Activated naive CD8-positive, alpha-beta T cell treated with anti-CD3 and anti-CD28 coated beads, Interleukin-2, amount 10 ng/mL, durations not matched to agents 7 days and 5 days (primary cell): ENCODE results near the gene BLVRA. TPM values are rescaled to one million over a fixed set of nuclear protein-coding genes. Genes with fewer than 3 reads are reported as not detected.
"Not testable (repeated sequence)": the region's sequence is repeated elsewhere in the genome, so short reads cannot be mapped to it uniquely, and the experiment has no call there.

Source experiments
- ATAC-seq: fragments of 150-1000 bp; cut with Tn5 transposase; one replicate; pipeline ENCODE4 v1.10.0; 2021; ENCODE audit warnings: low read depth, moderate library complexity
- POLR2A ChIA-PET: fragments of 350-600 bp; sonication (Branson Sonifier 250); formaldehyde crosslinking; loops from one replicate; lab custom pipeline; 2021; ENCODE audit warnings: antibody characterized with exemption; lab: Charles Lee
- DNase-seq: peaks from one replicate; pipeline ENCODE4 v3.0.0; 2021
- H3K27ac Mint-ChIP-seq: one replicate; pipeline ENCODE4 v1.8.0; 2022; ENCODE audit warnings: mild to moderate bottlenecking, mixed read lengths
- H3K27me3 Mint-ChIP-seq: one replicate; pipeline ENCODE4 v1.8.0; 2022; ENCODE audit warnings: mild to moderate bottlenecking, moderate library complexity, mixed read lengths
- H3K36me3 Mint-ChIP-seq: one replicate; pipeline ENCODE4 v1.8.0; 2021; ENCODE audit warnings: mild to moderate bottlenecking, mixed read lengths
- H3K4me1 Mint-ChIP-seq: one replicate; pipeline ENCODE4 v1.8.0; 2021; ENCODE audit warnings: mixed read lengths
- H3K4me3 Mint-ChIP-seq: one replicate; pipeline ENCODE4 v1.8.0; 2022; ENCODE audit warnings: mild to moderate bottlenecking, moderate library complexity, mixed read lengths
- H3K9me3 Mint-ChIP-seq: one replicate; pipeline ENCODE4 v1.8.0; 2021; ENCODE audit warnings: mixed read lengths
- total RNA-seq, 2 experiments: library from RNA; stranded (reverse); gene quantifications; one replicate each; pipeline ENCODE4 v1.2.3, GENCODE V29; 2021

The BLVRA gene
- total RNA-seq, 2 experiments from 2014 or later: 27.3 to 29.6 TPM

GRCh38 chr7:43768201-43768886 is 9.9 kb downstream of the BLVRA start:
- POLR2A ChIA-PET: interaction anchor here (0.8 kb wide), 1 partner anchor 34 kb away, joined by 3 read pairs; no protein-coding TSS in a partner anchor
- Mint-ChIP-seq H3K27ac (no peak overlapping the region), H3K4me3 (no peak overlapping the region), H3K36me3 (peaks cover 17% of the 10 kb centered on the region), H3K4me1 (peaks cover 9% of the 10 kb centered on the region), H3K9me3 (no peaks in the 10 kb centered on the region), H3K27me3 (no peaks in the 10 kb centered on the region)
- ATAC-seq: no peak
- no peak for DNase-seq

DNA sequence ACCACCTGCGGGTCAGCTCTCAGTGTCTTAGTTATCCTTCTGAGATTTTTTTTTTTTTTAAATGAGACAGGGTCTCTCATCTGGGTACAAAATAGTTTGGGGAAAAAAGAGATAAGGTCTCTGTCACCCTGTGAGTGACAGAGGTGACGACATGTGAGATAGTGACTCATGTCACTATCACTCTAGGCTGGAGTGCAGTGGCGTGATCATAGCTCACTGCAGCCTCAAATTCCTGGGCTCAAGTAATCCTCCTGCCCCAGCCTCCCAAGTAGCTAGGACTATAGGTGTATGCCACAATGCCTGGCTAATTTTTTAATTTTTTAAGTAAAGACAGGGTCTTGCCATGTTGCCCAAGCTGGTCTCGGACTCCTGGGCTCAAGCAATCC is 10.4 kb downstream of the BLVRA start:
- Mint-ChIP-seq H3K27ac (no peak overlapping the region), H3K4me3 (no peak overlapping the region)

DNA sequence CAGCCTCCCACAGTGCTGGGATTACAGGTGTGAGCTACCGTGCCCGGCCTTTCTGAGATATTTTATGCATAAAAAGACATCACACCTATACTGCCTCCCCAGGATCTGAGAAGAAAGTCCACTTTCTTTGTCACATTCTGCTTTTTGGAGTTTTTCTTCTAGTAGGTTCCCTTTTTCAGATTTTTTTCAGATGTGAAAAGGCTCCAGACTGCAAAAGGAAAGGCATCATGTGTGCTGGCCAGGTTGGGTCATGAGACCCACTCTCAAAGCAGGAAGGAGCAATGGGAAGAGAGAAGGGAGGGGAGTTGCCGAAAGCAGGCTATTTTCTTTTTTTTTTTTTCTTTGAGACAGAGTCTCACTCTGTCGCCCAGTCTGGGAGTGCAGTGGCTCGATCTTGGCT is 10.8 kb downstream of the BLVRA start:
- no peak overlapping the region for H3K27ac Mint-ChIP-seq

More for the DNA sequence above, 10.4 kb downstream of the BLVRA start:
- ATAC-seq (no peak), DNase-seq (no peak)
- H3K9me3 Mint-ChIP-seq: peaks cover 1% of the 10 kb centered on the region
- no peaks in the 10 kb centered on the region for H3K27me3 Mint-ChIP-seq
- peaks cover 19% of the 10 kb centered on the region for H3K36me3 Mint-ChIP-seq
- POLR2A ChIA-PET: no interaction called here
- peaks cover 9% of the 10 kb centered on the region for H3K4me1 Mint-ChIP-seq

GRCh38 chr7:43769791-43770465 is 11.4 kb downstream of the BLVRA start:
- DNase-seq: no peak
- POLR2A ChIA-PET: no interaction called here
- Mint-ChIP-seq H3K27ac (no peak overlapping the region), H3K4me3 (no peak overlapping the region), H3K36me3 (peaks cover 24% of the 10 kb centered on the region), H3K9me3 (peaks cover 1% of the 10 kb centered on the region), H3K4me1 (no peaks in the 10 kb centered on the region), H3K27me3 (no peaks in the 10 kb centered on the region)
- ATAC-seq: no peak

More for the DNA sequence above, 10.8 kb downstream of the BLVRA start:
- Mint-ChIP-seq H3K4me1 (peaks cover 6% of the 10 kb centered on the region), H3K4me3 (no peak overlapping the region), H3K27me3 (no peaks in the 10 kb centered on the region), H3K36me3 (peaks cover 19% of the 10 kb centered on the region), H3K9me3 (peaks cover 1% of the 10 kb centered on the region)
- DNase-seq (no peak), ATAC-seq (no peak)
- POLR2A ChIA-PET: no interaction called here

- H3K4me3 Mint-ChIP-seq: no peak overlapping the region
- H3K27me3 Mint-ChIP-seq: no peaks in the 10 kb centered on the region
- POLR2A ChIA-PET: no interaction called here
- H3K9me3 Mint-ChIP-seq: peaks cover 1% of the 10 kb centered on the region
- H3K4me1 Mint-ChIP-seq: no peaks in the 10 kb centered on the region
- H3K27ac Mint-ChIP-seq: no peak overlapping the region
- peaks cover 24% of the 10 kb centered on the region for H3K36me3 Mint-ChIP-seq
- DNase-seq (no peak), ATAC-seq (no peak)
These were observed 12.6 kb downstream of the BLVRA start for GRCh38 chr7:43771128-43771527.

GRCh38 chr7:43771573-43771972 is 13.1 kb downstream of the BLVRA start:
- Mint-ChIP-seq H3K36me3 (peaks cover 27% of the 10 kb centered on the region), H3K4me1 (no peaks in the 10 kb centered on the region), H3K4me3 (no peak overlapping the region), H3K27me3 (no peaks in the 10 kb centered on the region), H3K27ac (no peak overlapping the region), H3K9me3 (peaks cover 4% of the 10 kb centered on the region)
- DNase-seq (no peak), ATAC-seq (no peak)
- POLR2A ChIA-PET: no interaction called here

DNA sequence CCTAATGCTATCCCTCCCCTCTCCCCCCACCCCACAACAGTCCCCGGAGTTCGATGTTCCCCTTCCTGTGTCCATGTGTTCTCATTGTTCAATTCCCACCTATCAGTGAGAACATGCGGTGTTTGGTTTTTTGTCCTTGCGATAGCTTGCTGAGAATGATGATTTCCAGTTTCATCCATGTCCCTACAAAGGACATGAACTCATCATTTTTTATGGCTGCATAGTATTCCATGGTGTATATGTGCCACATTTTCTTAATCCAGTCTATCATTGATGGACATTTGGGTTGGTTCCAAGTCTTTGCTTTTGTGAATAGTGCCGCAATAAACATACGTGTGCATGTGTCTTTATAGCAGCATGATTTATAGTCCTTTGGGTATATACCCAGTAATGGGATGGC is 14.8 kb downstream of the BLVRA start:
- H3K9me3 Mint-ChIP-seq, ATAC-seq, POLR2A ChIA-PET, H3K27ac Mint-ChIP-seq, H3K4me1 Mint-ChIP-seq, H3K27me3 Mint-ChIP-seq, H3K4me3 Mint-ChIP-seq, DNase-seq: not testable (repeated sequence)
- peaks cover 27% of the 10 kb centered on the region for H3K36me3 Mint-ChIP-seq

DNA sequence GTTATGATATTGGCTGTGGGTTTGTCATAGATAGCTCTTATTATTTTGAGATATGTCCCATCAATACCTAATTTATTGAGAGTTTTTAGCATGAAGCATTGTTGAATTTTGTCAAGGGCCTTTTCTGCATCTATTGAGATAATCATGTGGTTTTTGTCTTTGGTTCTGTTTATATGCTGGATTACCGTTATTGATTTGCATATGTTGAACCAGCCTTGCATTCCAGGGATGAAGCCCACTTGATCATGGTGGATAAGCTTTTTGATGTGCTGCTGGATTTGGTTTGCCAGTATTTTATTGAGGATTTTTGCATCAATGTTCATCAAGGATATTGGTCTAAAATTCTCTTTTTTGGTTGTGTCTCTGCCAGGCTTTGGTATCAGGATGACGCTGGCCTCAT is 16.8 kb downstream of the BLVRA start:
- H3K9me3 Mint-ChIP-seq, H3K4me1 Mint-ChIP-seq, H3K27ac Mint-ChIP-seq, POLR2A ChIA-PET, DNase-seq, ATAC-seq, H3K4me3 Mint-ChIP-seq, H3K27me3 Mint-ChIP-seq: not testable (repeated sequence)
- peaks cover 33% of the 10 kb centered on the region for H3K36me3 Mint-ChIP-seq

DNA sequence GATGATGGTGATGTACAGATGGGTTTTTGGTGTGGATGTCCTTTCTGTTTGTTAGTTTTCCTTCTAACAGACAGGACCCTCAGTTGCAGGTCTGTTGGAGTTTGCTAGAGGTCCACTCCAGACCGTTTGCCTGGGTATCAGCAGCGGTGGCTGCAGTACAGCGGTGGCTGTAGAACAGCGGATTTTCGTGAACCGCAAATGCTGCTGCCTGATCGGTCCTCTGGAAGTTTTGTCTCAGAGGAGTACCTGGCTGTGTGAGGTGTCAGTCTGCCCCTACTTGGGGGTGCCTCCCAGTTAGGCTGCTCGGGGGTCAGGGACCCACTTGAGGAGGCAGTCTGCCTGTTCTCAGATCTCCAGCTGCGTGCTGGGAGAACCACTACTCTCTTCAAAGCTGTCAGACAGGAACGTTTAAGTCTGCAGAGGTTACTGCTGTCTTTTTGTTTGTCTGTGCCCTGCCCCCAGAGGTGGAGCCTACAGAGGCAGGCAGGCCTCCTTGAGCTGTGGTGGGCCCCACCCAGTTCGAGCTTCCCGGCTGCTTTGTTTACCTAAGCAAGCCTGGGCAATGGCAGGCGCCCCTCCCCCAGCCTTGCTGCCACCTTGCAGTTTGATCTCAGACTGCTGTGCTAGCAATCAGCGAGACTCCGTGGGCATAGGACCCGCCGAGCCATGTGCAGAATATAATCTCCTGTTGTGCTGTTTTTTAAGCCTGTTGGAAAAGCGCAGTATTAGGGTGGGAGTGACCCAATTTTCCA is 20.0 kb downstream of the BLVRA start:
- ATAC-seq, H3K27me3 Mint-ChIP-seq, H3K9me3 Mint-ChIP-seq, DNase-seq, POLR2A ChIA-PET, H3K27ac Mint-ChIP-seq, H3K4me1 Mint-ChIP-seq, H3K4me3 Mint-ChIP-seq: not testable (repeated sequence)
- peaks cover 20% of the 10 kb centered on the region for H3K36me3 Mint-ChIP-seq

DNA sequence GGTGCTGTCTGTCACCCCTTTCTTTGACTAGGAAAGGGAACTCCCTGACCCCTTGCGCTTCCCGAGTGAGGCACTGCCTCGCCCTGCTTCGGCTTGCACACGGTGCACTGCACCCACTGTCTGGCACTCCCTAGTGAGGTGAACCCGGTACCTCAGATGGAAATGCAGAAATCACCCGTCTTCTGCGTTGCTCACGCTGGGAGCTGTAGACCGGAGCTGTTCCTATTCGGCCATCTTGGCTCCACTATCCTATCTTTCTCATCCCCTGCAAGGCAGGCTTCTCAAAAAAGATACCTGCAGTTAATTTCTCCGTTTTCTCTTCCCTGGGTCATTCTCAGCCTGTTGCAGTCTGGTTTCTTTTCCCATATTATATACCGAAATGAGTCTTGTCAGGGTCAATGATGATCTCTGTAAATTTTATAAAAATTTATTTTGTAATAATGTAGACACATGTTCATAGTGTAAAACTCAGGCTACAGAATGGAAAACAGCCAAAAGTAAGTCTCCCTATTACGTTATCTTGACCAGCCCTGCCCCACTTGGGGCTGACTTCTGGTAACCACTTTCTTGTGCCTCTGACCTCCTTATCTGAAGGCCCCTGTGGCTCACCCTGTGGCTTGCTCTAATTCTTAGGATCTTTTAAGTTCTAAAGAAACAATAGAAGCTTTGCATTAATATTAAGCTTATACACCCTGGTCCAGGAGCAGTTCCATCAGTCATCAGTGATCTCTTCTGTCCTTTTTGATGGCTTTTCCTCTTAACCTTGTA is 20.7 kb downstream of the BLVRA start:
- H3K4me1 Mint-ChIP-seq: no peaks in the 10 kb centered on the region
- POLR2A ChIA-PET: no interaction called here
- no peak overlapping the region for H3K4me3 Mint-ChIP-seq
- H3K9me3 Mint-ChIP-seq: peaks cover 4% of the 10 kb centered on the region
- no peaks in the 10 kb centered on the region for H3K27me3 Mint-ChIP-seq
- peaks cover 19% of the 10 kb centered on the region for H3K36me3 Mint-ChIP-seq
- H3K27ac Mint-ChIP-seq: no peak overlapping the region
- DNase-seq: no peak
- ATAC-seq: no peak

DNA sequence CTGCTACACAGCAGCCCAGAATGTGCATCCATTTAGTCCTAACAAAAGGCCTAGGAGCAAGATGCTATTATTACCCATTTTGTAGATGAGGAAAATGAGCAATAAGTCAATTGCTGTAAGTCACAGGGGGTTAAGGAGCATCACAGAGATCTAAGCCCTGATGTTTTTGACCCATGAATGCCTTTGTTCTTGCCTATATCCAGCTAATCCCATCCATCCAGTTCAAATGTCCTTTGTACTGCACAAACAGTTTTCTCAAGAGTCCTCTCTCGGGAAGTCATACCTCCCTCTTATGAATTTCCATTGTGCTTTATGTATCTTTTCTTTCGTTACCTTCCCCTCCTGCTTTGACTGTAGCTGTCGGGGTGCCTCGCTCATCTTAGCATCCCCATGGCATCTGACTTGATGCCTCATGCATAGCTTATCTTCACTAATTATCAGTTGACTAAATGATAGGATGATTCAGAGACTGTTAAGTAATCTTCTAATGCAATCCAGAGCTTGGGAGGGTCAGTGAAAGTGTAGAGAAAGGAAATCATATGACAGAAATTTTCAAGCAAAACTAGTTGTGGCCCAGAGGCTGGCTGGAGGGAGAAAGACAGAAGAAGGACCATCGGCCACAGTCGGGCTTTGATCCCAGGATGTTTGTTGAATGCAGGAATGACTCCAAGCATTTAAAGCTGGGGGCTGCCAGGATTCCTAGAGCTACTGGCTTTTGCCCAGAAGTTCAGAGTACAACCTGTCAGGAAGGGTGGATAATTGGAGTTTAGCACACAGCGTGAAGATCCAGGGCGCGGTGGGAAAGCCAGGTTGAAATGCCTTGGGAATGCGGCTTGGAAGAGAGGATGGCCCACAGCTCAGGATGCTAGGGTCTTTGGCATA is 23.5 kb downstream of the BLVRA start:
- Mint-ChIP-seq H3K27ac (no peak overlapping the region), H3K36me3 (peaks cover 12% of the 10 kb centered on the region), H3K4me3 (no peak overlapping the region), H3K27me3 (no peaks in the 10 kb centered on the region), H3K9me3 (peaks cover 2% of the 10 kb centered on the region), H3K4me1 (no peaks in the 10 kb centered on the region)
- no peak for ATAC-seq
- POLR2A ChIA-PET: no interaction called here
- DNase-seq: no peak

DNA sequence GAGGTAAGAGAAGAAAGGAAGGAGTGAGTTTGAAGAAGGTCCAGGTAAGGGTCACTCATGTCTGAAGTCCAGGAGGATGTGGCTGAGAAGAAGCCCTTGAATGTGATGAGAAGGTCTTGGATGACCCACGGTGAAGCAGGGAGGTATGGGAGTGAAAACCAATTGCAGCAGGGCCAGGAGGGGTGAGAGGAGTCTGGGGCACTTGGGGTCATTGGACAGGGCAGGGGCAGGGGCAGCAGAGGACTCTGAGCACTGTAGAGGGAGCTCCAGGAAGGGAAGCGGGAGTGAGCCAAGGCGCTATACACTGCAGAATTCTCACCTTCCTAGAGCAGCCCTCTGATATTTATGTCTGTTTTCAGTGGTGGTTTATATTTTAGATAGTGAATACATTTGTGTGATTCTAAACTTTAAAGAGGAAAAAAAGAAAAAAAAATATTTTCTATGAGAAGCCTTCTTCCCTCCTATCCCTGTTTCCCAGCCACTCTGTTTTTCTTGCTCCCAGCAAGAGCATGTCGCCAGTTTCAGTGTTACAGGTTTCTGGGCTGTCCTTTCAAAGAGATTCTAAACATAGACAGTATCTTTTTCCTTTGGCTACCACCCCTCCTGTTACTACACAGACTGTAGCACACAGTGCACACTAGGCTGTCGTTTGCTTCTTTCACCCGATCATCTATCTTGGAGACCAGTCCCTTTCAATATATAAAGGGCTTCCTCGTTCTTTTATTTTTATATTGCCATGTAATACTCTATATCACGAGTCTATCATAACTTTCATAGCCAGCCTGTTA is 24.5 kb downstream of the BLVRA start:
- H3K27me3 Mint-ChIP-seq: no peaks in the 10 kb centered on the region
- no peak overlapping the region for H3K27ac Mint-ChIP-seq
- H3K4me3 Mint-ChIP-seq: no peak overlapping the region
- H3K4me1 Mint-ChIP-seq: no peaks in the 10 kb centered on the region
- ATAC-seq: no peak
- POLR2A ChIA-PET: no interaction called here
- H3K36me3 Mint-ChIP-seq: peaks cover 12% of the 10 kb centered on the region
- H3K9me3 Mint-ChIP-seq: peaks cover 2% of the 10 kb centered on the region
- no peak for DNase-seq
